BE2C (cell line): ENCODE data around the gene RANBP1.

Experiments
- DNase-seq: peaks from one replicate; pipeline ENCODE4 v3.0.0-alpha.2; 2020
- H3K27me3 ChIP-seq: fragments of 250-450 bp; sonication (Bioruptor Pico); 2 replicates; pipeline ENCODE4 v1.5.1; 2020; ENCODE audit warnings: mild to moderate bottlenecking
- H3K36me3 ChIP-seq: fragments of 250-450 bp; sonication (Bioruptor Pico); 2 replicates; pipeline ENCODE4 v1.5.1; 2020; ENCODE audit warnings: mild to moderate bottlenecking
- H3K4me1 ChIP-seq: fragments of 250-450 bp; sonication (Bioruptor Pico); 2 replicates; pipeline ENCODE4 v1.5.1; 2020
- H3K4me3 ChIP-seq: 2 replicates; pipeline ENCODE4 v1.5.1; 2011; ENCODE audit warnings: low read depth, low read length
- H3K9me3 ChIP-seq: fragments of 250-450 bp; sonication (Bioruptor Pico); 2 replicates; pipeline ENCODE4 v1.5.1; 2020
- CTCF ChIP-seq: IDR thresholded peaks from 2 replicates; pipeline ENCODE4 v1.5.1; 2012; ENCODE audit warnings: mild to moderate bottlenecking, low read depth, low read length

RANBP1 gene

DNA sequence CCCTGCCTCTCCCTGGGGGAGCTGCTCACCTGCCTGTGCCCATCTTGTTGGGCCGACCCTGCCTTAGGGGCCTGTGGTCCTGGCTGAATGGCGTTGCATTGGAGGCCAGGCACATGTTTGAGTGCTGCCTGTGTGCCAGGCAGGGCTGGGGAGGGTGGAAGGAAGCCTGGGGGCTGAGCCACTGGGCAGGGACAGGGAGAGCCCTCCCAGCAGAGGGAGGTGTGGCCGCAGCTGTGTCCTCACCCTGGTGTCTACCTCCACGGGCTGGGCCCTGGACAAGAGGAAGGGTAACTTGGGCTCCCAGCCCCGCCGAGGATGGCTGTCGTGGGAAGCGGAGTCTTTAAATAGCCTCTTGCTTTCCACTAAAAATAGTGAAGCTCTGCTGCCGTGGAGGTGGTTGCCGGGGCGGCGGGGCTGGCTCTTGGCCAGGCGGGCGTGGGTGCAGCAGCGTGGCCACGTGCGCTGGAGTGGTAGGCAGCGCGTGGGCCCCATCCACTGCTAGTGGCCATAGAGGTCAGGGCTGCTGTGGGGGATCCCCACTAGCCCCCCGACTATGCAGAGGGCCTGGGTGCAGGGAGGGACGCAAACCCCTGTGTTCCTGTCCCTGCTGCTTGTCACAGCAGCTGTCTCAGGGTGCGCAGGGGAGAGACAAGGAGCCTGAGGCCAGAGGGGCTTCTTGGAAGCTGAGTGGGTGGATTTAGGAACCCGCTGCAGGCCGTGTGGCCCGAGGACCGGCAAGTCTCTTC is 21.9 kb downstream of the RANBP1 start:
- Histone ChIP-seq H3K27me3 (no peaks in the 10 kb centered on the region), H3K4me1 (peaks cover 35% of the 10 kb centered on the region), H3K4me3 (no peak overlapping the region), H3K9me3 (no peaks in the 10 kb centered on the region), H3K36me3 (peaks cover 22% of the 10 kb centered on the region)
- no peak for DNase-seq
- no peak for TF ChIP-seq CTCF

DNA sequence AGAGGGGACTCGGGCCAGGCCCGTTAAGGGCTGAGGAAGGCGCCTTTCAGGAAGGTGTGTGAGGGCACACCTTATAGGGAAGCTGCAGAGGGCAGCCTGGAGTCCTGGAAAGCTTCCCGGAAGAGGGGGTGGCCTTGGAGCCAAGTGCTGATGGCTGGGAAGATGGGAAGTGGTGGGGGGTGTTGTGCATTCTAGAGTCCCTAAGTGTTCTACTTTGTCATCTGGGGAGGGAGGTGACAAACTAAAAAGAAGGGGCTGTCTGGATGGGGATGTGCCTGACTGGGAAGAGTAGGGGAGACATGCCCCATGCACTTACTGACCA is 22.5 kb downstream of the RANBP1 start:
- Histone ChIP-seq H3K4me1 (peaks cover 35% of the 10 kb centered on the region), H3K36me3 (peaks cover 25% of the 10 kb centered on the region), H3K9me3 (no peaks in the 10 kb centered on the region), H3K4me3 (no peak overlapping the region), H3K27me3 (no peaks in the 10 kb centered on the region)
- no peak for TF ChIP-seq CTCF
- no peak for DNase-seq

DNA sequence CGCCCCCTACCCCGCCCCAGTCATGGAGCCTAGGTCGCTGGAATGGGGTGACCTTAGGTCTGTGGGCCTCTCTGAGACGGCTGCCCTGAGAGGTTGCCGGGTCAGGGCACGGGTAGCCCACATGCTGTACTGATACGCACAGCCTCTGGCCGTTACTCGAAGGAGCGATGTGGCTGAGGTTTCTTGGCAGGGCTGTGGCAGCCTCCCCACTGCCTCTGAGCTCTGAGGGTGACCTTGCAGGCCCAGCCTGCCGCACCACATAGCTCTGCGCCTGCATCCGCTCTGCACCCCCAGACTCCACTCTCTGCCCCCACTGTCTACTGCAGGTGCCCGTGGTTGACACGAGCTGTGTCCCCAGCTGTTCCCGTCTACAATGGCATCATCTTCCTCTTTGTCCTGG is 23.0 kb downstream of the RANBP1 start:
- no peaks in the 10 kb centered on the region for H3K27me3 ChIP-seq
- no peaks in the 10 kb centered on the region for H3K9me3 ChIP-seq
- no peak for DNase-seq
- peaks cover 25% of the 10 kb centered on the region for H3K36me3 ChIP-seq
- no peak for TF ChIP-seq CTCF
- H3K4me1 ChIP-seq: peaks cover 35% of the 10 kb centered on the region
- no peak overlapping the region for H3K4me3 ChIP-seq

DNA sequence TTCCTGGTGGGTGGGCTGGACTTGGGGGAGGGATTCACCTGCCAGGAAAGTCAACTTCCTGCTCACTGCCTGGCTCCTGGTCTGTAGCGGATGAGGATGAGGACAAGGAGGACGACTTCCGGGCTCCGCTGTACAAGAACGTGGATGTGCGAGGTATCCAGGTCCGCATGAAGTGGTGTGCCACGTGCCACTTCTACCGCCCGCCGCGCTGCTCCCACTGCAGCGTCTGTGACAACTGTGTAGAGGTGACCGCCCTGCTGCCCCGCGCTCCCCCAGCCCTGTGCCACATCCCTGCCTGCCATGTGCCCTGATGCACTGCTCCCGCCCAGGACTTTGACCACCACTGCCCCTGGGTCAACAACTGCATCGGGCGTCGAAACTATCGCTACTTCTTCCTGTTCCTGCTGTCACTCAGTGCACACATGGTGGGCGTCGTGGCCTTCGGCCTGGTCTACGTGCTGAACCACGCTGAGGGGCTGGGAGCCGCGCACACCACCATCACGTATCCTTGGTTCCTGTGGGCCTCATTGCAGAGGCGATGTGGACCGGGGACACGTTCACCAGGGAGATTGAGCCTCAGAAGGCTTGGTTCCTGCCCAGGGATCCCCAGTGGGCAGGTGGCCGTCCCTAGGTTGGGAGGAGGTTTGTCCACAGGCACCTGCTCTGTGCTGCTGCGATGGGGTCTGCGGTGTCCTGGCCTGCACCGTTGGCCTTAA is 23.6 kb downstream of the RANBP1 start:
- Histone ChIP-seq H3K36me3 (peaks cover 25% of the 10 kb centered on the region), H3K4me1 (peaks cover 35% of the 10 kb centered on the region), H3K9me3 (no peaks in the 10 kb centered on the region), H3K4me3 (no peak overlapping the region), H3K27me3 (no peaks in the 10 kb centered on the region)
- TF ChIP-seq CTCF: no peak
- no peak for DNase-seq

- H3K4me1 ChIP-seq: peaks cover 33% of the 10 kb centered on the region
- H3K9me3 ChIP-seq: no peaks in the 10 kb centered on the region
- H3K4me3 ChIP-seq: no peak overlapping the region
- H3K27me3 ChIP-seq: no peaks in the 10 kb centered on the region
- TF ChIP-seq CTCF: no peak
- DNase-seq: no peak
- peaks cover 26% of the 10 kb centered on the region for H3K36me3 ChIP-seq
Observed at GRCh38 chr22:20140107-20140445, 24.2 kb downstream of the RANBP1 start.

DNA sequence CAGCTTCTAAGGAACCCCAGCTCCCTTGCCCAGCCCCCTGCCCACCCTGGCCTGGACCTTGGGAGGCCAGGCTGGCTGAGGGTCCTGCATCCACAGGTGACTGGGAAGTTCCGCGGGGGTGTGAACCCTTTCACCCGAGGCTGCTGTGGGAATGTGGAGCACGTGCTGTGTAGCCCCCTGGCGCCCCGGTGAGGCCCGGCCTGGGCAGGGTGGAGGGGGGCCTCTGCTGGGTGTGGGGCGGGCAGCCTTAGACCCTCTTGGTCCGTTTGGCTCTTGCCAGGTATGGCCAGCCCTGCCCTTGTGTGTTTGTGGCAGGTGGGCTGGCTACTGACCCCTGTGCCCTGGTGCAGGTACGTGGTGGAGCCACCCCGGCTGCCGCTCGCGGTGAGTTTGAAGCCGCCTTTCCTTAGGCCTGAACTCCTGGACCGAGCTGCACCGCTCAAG is 24.6 kb downstream of the RANBP1 start:
- Histone ChIP-seq H3K4me3 (no peak overlapping the region), H3K36me3 (peaks cover 31% of the 10 kb centered on the region), H3K4me1 (peaks cover 28% of the 10 kb centered on the region), H3K27me3 (no peaks in the 10 kb centered on the region), H3K9me3 (no peaks in the 10 kb centered on the region)
- no peak for DNase-seq
- TF ChIP-seq CTCF: no peak
